Measurements from ENCODE around the gene KAT2B.

The KAT2B gene

DNA sequence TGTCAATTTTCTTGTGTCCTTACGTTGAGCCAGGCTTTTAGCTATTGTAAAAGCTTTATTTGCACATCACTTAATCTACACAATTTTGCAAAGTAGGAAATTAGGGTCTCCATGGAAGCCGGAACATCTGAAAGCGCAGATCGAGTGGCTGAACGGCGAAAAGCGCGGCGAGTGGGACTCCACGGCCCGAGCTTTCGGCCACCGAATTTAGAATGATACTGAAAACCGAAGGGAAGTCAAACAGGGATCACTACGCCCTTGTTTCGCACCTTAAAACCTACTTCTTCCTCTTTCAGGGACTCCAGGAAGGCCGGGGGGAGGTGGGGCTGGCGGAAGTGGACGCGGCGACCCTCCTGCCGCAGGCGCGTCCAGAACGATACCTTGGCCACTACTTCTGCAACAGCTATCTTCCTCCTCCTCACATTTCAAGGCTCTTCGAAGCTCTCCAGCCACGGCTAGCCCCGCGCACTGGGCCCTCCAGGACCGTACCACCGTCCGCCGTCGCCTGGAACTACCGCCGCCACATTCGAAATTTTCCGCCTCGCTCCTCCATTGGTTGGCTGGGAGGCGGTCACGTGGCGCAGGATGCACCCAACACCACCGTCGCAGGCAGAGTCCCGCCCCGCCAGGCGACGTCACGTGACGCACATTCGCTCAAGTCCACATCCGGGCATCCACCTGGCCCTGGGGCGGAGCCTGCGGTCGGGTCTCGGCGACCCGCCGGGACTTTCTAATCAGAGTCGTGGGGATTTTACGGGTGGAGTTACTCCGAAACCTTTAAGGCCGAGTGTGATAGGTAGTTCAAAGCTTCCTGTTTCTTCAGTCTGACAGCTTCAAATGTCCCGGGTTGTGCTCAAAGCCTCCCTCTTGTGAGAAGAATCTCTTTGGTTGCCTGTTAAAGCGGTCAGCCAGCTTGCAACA, 145.7 kb downstream of the KAT2B start, which contains the start of gene SGO1:
TSS of gene SGO1 (minus strand) at position 528 of the 921 bp plus-strand sequence. CDS start 2,179 bp downstream, outside the sequence.
- peak within 1 kb of the TSS; percentile 81 for H3K4me3 ChIP-seq (ENCODE audit: control insufficient read depth, low read depth, low read length)
- DNase-seq (ENCODE audit: low read depth): peak; percentile 96
- TF ChIP-seq, protein P1, sequence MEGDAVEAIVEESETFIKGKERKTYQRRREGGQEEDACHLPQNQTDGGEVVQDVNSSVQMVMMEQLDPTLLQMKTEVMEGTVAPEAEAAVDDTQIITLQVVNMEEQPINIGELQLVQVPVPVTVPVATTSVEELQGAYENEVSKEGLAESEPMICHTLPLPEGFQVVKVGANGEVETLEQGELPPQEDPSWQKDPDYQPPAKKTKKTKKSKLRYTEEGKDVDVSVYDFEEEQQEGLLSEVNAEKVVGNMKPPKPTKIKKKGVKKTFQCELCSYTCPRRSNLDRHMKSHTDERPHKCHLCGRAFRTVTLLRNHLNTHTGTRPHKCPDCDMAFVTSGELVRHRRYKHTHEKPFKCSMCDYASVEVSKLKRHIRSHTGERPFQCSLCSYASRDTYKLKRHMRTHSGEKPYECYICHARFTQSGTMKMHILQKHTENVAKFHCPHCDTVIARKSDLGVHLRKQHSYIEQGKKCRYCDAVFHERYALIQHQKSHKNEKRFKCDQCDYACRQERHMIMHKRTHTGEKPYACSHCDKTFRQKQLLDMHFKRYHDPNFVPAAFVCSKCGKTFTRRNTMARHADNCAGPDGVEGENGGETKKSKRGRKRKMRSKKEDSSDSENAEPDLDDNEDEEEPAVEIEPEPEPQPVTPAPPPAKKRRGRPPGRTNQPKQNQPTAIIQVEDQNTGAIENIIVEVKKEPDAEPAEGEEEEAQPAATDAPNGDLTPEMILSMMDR (conservative IDR thresholded peaks at IDR 0.05; ENCODE audit: control insufficient read depth, insufficient read depth, low read depth, low read length): no peak

- peak; percentile 30 for DNase-seq (ENCODE audit: low read depth)
- TF ChIP-seq, protein P1 (conservative IDR thresholded peaks at IDR 0.05; ENCODE audit: control insufficient read depth, insufficient read depth, low read depth, low read length): no peak
- H3K4me3 ChIP-seq (ENCODE audit: control insufficient read depth, low read depth, low read length): peak overlapping the region; percentile 81
Measured at GRCh38 chr3:20186600-20187004, 146.4 kb downstream of the KAT2B start.

DNA sequence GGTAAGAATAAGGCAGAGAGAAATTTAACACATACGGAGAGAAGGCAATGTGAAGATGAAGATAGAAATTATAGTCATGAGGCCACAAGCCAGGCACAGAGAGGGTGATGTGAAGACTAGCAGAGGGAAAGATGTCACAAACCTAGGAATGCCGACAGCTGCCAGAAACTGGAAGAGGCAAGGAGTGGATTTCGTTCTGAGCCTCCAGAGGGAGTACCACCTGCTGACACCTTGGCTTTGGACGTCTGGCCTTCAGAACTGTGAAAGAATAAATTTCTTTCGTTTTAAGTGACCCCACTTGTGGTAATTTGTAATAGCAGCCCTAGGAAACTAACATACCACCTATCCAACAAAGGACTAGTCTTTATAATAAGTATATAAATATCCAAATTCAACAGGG, 150.7 kb downstream of the KAT2B start:
- no peak for DNase-seq (ENCODE audit: low read depth)
- TF ChIP-seq, protein P1 (conservative IDR thresholded peaks at IDR 0.05; ENCODE audit: control insufficient read depth, insufficient read depth, low read depth, low read length): no peak
- H3K4me3 ChIP-seq (ENCODE audit: control insufficient read depth, low read depth, low read length): no peak overlapping the region

DNA sequence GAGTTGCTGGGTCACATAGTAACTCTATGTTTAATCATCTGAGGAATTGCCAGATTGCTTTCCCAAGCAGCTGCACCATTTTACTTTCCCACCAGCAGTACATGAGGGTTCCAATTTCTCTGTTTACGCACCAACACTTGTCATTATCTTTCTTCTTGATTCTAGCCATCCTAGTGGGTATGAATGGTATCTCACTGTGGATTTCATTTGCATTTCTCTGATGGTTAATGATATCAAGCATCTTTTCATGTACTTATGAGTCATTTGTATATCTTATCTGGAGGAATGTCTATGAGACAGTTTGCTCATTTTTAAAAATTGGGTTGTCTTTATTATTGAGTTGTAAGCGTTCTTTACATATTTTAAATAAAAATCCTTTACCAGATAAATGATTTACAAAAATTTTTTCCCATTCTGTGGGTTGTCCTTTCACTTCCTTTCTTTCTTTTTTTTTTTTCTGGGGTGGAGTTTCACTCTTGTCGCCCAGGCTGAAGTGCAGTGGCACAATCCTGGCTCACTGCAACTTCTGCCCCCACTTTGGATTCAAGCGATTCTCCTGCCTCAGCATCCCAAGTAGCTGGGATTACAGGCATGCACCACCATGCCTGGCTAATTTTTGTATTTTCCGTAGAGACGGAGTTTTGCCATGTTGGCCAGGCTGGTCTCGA, 154.7 kb downstream of the KAT2B start:
- no peak for DNase-seq (ENCODE audit: low read depth)
- H3K4me3 ChIP-seq (ENCODE audit: control insufficient read depth, low read depth, low read length): no peak overlapping the region
- TF ChIP-seq, protein P1 (conservative IDR thresholded peaks at IDR 0.05; ENCODE audit: control insufficient read depth, insufficient read depth, low read depth, low read length): no peak

DNA sequence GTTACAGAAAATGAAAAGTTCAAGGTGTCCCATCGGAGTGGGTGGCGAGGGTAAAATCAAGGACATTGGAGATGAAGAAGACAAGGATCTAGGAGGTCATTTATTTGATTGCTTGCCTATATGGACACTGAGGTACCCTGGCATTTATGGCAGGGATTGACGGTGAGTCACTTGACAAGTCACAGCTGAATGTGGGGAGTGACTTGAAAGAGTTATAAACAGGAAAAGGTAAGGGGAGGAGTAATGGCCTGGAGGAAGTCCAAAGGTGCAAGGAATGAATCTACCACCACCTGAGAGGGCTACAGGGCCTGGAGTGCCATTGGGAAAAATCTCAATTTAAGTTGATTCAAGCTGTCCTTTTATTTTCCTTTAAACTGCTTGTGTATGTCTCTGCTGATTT, 157.5 kb downstream of the KAT2B start:
- TF ChIP-seq, protein P1 (conservative IDR thresholded peaks at IDR 0.05; ENCODE audit: control insufficient read depth, insufficient read depth, low read depth, low read length): no peak
- DNase-seq (ENCODE audit: low read depth): no peak

GRCh38 chr3:20201143-20201542, 160.9 kb downstream of the KAT2B start:
- no peak for DNase-seq (ENCODE audit: low read depth)
- TF ChIP-seq, protein P1 (conservative IDR thresholded peaks at IDR 0.05; ENCODE audit: control insufficient read depth, insufficient read depth, low read depth, low read length): no peak
- H3K4me3 ChIP-seq (ENCODE audit: control insufficient read depth, low read depth, low read length): no peak overlapping the region

More for the DNA sequence above, 157.5 kb downstream of the KAT2B start:
- no peak overlapping the region for H3K4me3 ChIP-seq (ENCODE audit: control insufficient read depth, low read depth, low read length)

All from fibroblast of mammary gland (primary cell).